HEK293 (cell line): ENCODE measurements around the gene ZNF335.

Experiments
- TRIM28 ChIP-seq: IDR thresholded peaks from 2 replicates; pipeline ENCODE4 v1.6.1; 2011; ENCODE audit warnings: low read length, control low read depth, borderline replicate concordance
- ZBTB21 ChIP-seq: fragments of 450-650 bp; formaldehyde crosslinking; IDR thresholded peaks from 2 replicates; pipeline ENCODE4 v1.5.1; 2017; ENCODE audit warnings: missing biosample characterization, missing genetic modification characterization
- ZNF174 ChIP-seq: fragments of 450-650 bp; formaldehyde crosslinking; IDR thresholded peaks from 2 replicates; pipeline ENCODE4 v1.5.0; 2017; ENCODE audit warnings: missing biosample characterization, mild to moderate bottlenecking, missing genetic modification characterization
- ZNF274 ChIP-seq, 2 experiments: fragments of 200-500 bp in 1 of 2; fragments of 450-650 bp in 1 of 2; sonication (Bioruptor generic) in 1 of 2; formaldehyde crosslinking in 1 of 2; IDR thresholded peaks; 2 replicates each; pipeline versions ENCODE4 v1.5.1 to v1.6.1; 2014 to 2016; ENCODE audit warnings: borderline replicate concordance in 1 of 2, inconsistent platforms in 1 of 2, low read length in 1 of 2, missing biosample characterization in 1 of 2, missing genetic modification characterization in 1 of 2
- ZNF549 ChIP-seq: fragments of 450-650 bp; IDR thresholded peaks from 2 replicates; pipeline ENCODE4 v1.5.1; 2018; ENCODE audit warnings: missing biosample characterization, missing genetic modification characterization, mild to moderate bottlenecking, inconsistent platforms, moderate library complexity
- TF ChIP-seq, protein P1 (sequence below): fragments of 450-650 bp; formaldehyde crosslinking; IDR thresholded peaks from 2 replicates; pipeline ENCODE4 v1.5.1; 2016; ENCODE audit warnings: missing biosample characterization, missing genetic modification characterization
- TF ChIP-seq, protein P2 (sequence below): fragments of 450-650 bp; formaldehyde crosslinking; conservative IDR thresholded peaks from 2 replicates; pipeline ENCODE4 v1.5.1; 2016; ENCODE audit warnings: low read depth, missing biosample characterization, missing genetic modification characterization
- TF ChIP-seq, protein P3 (sequence below): fragments of 450-650 bp; formaldehyde crosslinking; IDR thresholded peaks from 2 replicates; pipeline ENCODE4 v1.5.1; 2016; ENCODE audit warnings: missing biosample characterization, missing genetic modification characterization
- TF ChIP-seq, protein P4 (sequence below): fragments of 450-650 bp; formaldehyde crosslinking; IDR thresholded peaks from 2 replicates; pipeline ENCODE4 v1.5.1; 2016; ENCODE audit warnings: missing biosample characterization, missing genetic modification characterization

DNA sequence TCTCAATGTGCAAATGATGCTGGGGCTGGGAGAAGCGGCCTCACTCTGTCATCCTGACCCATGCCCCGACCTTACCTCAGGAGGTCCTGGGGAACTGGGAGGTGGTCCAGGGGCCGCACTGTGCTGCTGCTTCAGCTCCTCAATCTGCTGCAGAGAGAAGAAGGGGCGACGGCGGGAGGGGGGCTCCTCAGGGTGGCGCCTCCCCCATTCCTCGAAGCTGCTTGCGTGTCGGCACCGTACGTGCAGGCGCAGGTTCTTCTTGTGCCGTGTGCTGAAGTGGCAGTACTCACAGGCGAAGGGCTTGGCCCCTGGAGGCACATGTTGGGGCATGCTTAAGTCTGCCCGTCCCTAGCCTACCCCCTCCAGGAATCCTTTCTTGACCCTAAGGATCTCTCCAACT, 12.9 kb downstream of the ZNF335 start:
- TF ChIP-seq, protein P1, sequence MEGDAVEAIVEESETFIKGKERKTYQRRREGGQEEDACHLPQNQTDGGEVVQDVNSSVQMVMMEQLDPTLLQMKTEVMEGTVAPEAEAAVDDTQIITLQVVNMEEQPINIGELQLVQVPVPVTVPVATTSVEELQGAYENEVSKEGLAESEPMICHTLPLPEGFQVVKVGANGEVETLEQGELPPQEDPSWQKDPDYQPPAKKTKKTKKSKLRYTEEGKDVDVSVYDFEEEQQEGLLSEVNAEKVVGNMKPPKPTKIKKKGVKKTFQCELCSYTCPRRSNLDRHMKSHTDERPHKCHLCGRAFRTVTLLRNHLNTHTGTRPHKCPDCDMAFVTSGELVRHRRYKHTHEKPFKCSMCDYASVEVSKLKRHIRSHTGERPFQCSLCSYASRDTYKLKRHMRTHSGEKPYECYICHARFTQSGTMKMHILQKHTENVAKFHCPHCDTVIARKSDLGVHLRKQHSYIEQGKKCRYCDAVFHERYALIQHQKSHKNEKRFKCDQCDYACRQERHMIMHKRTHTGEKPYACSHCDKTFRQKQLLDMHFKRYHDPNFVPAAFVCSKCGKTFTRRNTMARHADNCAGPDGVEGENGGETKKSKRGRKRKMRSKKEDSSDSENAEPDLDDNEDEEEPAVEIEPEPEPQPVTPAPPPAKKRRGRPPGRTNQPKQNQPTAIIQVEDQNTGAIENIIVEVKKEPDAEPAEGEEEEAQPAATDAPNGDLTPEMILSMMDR (tag by site-specific recombination), result no peak
- TF ChIP-seq ZNF549 (tag by site-specific recombination) (no peak), ZBTB21 (tag by site-specific recombination) (no peak), ZNF174 (tag by site-specific recombination) (no peak), ZNF274 (IDR thresholded peaks at IDR 0.05; ENCODE audit: low read length) (no peak), ZNF274 (tag by site-specific recombination; IDR thresholded peaks at IDR 0.05; ENCODE audit: borderline replicate concordance) (no peak), TRIM28 (no peak)
- TF ChIP-seq, protein P2, sequence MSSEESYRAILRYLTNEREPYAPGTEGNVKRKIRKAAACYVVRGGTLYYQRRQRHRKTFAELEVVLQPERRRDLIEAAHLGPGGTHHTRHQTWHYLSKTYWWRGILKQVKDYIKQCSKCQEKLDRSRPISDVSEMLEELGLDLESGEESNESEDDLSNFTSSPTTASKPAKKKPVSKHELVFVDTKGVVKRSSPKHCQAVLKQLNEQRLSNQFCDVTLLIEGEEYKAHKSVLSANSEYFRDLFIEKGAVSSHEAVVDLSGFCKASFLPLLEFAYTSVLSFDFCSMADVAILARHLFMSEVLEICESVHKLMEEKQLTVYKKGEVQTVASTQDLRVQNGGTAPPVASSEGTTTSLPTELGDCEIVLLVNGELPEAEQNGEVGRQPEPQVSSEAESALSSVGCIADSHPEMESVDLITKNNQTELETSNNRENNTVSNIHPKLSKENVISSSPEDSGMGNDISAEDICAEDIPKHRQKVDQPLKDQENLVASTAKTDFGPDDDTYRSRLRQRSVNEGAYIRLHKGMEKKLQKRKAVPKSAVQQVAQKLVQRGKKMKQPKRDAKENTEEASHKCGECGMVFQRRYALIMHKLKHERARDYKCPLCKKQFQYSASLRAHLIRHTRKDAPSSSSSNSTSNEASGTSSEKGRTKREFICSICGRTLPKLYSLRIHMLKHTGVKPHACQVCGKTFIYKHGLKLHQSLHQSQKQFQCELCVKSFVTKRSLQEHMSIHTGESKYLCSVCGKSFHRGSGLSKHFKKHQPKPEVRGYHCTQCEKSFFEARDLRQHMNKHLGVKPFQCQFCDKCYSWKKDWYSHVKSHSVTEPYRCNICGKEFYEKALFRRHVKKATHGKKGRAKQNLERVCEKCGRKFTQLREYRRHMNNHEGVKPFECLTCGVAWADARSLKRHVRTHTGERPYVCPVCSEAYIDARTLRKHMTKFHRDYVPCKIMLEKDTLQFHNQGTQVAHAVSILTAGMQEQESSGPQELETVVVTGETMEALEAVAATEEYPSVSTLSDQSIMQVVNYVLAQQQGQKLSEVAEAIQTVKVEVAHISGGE (tag by site-specific recombination), result no peak
- TF ChIP-seq, protein P3, sequence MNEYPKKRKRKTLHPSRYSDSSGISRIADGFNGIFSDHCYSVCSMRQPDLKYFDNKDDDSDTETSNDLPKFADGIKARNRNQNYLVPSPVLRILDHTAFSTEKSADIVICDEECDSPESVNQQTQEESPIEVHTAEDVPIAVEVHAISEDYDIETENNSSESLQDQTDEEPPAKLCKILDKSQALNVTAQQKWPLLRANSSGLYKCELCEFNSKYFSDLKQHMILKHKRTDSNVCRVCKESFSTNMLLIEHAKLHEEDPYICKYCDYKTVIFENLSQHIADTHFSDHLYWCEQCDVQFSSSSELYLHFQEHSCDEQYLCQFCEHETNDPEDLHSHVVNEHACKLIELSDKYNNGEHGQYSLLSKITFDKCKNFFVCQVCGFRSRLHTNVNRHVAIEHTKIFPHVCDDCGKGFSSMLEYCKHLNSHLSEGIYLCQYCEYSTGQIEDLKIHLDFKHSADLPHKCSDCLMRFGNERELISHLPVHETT, result no peak
- TF ChIP-seq, protein P4, sequence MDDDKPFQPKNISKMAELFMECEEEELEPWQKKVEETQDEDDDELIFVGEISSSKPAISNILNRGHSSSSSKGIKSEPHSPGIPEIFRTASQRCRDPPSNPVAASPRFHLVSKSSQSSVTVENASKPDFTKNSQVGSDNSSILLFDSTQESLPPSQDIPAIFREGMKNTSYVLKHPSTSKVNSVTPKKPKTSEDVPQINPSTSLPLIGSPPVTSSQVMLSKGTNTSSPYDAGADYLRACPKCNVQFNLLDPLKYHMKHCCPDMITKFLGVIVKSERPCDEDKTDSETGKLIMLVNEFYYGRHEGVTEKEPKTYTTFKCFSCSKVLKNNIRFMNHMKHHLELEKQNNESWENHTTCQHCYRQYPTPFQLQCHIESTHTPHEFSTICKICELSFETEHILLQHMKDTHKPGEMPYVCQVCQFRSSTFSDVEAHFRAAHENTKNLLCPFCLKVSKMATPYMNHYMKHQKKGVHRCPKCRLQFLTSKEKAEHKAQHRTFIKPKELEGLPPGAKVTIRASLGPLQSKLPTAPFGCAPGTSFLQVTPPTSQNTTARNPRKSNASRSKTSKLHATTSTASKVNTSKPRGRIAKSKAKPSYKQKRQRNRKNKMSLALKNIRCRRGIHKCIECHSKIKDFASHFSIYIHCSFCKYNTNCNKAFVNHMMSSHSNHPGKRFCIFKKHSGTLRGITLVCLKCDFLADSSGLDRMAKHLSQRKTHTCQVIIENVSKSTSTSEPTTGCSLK (tag by site-specific recombination), result no peak
